IPS DF 19.7 (cell line): ENCODE data around the gene MACROH2A1.

ENCODE experiments used
- DNase-seq: peaks from one replicate; pipeline ENCODE4 v3.0.0-alpha.2; 2013; ENCODE audit warnings: low read depth, low spot score

Gene MACROH2A1

GRCh38 chr5:135356522-135357318 is 42.3 kb downstream of the MACROH2A1 start:
- DNase-seq: no peak

GRCh38 chr5:135355169-135355568 is 43.9 kb downstream of the MACROH2A1 start:
- DNase-seq: no peak

GRCh38 chr5:135353952-135354721 is 44.9 kb downstream of the MACROH2A1 start:
- no peak for DNase-seq

GRCh38 chr5:135350536-135350935 is 48.5 kb downstream of the MACROH2A1 start:
- no peak for DNase-seq

DNA sequence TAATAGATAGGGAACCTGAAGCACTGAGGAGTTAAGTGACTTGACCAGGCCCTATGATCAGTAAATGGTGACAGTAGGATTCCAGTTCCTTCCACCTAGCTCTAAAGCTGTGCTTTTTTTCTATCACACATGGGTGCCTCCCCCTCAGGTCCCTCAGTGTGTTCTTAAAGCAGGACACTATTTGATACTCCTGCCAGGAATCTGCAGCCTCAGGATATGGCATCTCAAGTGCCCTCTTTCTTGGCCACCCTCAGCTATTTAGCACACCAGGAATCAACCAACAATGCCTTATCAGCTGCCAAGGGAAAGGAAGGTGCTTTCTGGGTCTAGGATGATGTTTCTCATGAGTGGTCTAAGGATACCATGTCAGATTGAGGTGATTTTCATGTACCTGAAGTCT is 49.1 kb downstream of the MACROH2A1 start:
- DNase-seq: no peak

- DNase-seq: no peak
Measured at GRCh38 chr5:135349451-135349850, 49.6 kb downstream of the MACROH2A1 start.

GRCh38 chr5:135348918-135349317 is 50.1 kb downstream of the MACROH2A1 start:
- DNase-seq: no peak

DNA sequence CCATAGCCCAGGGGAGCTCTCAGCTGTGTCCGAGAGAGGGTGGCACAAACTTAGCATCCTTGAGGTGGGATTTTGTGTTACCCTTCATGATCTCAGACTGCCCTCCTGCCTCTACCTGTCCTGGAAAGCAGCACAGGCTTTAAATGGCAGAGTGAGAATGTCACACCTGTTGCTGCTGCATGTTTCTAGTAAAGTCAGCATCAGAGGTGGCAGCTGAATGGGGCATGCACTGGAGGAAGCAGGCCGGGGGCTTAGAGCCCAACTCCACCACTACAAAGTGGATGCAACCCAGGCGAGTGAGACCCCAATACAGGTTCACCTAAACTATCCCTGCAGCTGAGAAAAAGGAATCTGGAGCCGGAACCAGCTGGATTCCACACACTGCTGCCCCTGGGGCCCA is 51.6 kb downstream of the MACROH2A1 start:
- DNase-seq: no peak

- DNase-seq: no peak
Measured at GRCh38 chr5:135345956-135346731, 52.9 kb downstream of the MACROH2A1 start.

GRCh38 chr5:135344349-135344748 is 54.7 kb downstream of the MACROH2A1 start:
- no peak for DNase-seq

DNA sequence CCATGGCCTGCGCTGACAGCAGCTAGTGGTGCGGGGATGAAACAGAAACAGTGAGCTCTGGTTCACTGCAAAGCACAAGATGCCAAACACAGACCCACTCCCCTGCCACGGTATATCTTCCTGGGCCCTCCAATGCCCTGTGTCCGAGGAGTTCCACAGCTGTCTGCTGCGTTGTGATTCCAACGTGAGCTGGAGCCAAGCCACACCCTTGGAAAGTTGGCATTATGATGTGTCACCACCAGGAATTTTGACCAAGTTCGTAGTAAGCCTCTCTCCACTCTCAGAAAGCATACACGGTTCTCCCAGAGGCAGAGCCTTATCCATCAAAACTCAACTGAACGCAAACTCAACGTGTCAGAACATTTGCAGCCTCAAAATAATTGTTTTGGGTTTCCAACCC is 55.6 kb downstream of the MACROH2A1 start:
- DNase-seq: no peak

- no peak for DNase-seq
Measured at GRCh38 chr5:135342551-135342875, 56.5 kb downstream of the MACROH2A1 start.

GRCh38 chr5:135341696-135342550 is 57.1 kb downstream of the MACROH2A1 start:
- DNase-seq: no peak

- DNase-seq: no peak
Measured at GRCh38 chr5:135341016-135341666, 57.9 kb downstream of the MACROH2A1 start.

DNA sequence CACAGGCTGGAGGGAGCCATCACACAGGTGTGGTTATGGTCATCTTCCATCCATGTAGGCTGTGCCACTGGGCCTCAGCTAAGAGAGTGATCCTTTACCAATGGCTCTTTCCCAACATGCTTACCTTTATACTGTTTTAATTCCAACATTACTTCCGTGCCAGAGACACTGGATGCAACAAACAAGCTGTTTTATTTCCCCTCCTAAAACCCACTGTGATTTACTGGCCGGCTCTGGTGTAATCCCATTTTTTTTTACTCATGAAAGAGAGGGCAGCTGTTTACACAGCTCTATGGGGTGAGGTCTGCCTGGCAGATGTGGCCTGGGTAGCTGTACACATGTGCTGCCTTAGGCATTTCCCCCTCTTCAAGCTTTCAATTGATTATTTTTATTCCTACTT is 58.5 kb downstream of the MACROH2A1 start:
- DNase-seq: no peak

DNA sequence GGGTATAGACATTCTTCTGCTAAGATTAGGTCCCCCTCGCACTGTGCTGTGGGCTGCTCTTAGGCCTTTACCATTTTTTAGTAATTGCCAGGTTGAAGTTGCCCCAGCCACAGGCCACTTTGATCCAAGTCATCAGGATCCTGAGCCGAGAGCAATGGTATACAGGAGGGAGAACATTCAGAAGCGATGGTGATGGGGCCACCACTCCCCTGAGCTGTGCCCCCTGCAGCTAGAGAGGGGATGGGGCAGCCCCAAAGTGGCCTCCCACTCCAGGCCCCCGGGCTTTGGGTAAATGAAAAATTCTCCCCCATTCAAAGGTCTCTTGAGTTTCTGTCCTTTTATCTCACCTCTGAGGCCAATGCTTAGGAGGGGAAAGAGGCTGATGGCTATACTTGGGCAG is 59.4 kb downstream of the MACROH2A1 start:
- DNase-seq: no peak

- no peak for DNase-seq
Measured at GRCh38 chr5:135339189-135339588, 59.8 kb downstream of the MACROH2A1 start.

DNA sequence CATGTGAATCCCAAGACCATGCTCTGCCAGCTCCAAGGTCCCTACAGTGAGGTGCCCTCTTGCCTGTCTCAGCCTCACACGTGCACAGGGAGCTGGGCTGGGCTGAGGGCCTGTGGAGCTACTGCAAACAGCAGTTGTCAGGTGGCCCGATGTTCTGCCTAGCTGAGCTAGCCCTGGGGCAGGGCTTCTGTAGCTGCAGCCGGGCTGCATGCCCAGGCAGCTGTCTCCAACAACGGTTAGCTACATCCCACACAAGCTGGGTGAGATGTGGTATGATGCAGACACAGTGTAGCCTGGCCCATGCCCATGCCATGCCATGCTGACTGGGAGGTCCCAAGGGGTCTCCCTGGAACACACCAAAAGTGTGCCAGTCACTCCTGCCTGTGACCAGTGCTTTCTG is 62.0 kb downstream of the MACROH2A1 start:
- DNase-seq: no peak

DNA sequence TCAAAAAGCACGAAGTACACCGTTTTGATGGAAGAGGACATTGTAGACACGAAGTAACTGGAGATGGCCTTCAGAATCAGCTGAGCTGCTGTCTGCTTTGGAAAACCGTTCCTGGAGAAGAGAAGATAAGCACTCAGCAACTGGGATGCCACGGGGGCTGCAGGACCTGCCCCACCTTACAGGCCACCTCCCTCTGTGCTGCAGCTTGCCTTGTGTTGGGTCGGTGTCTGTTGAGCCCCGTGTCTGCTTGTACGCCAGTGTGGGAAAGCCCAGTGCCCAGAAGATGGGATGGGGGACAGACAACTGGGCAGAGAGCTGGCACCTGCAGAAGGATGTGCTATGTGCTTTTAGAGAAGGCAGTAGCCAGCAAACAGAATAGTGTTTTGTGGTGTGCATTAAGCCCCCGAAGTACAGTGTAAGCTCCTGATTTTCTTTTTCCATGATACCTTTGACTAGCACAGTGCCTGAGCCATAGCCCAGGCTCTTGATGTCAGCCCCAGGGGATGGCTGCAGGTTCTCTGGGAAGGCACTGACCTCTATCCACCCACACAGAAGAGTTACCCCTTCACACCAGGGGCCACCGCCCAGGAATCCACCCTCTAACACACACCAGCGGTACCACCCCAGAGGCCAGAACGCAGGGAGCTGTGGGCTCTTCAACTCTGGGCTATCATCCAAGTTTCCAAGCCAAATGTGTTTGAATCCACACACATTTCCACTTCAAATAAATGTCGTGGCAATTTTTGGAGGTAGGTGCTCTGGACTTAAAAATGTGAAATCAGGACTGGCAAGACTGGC is 63.8 kb downstream of the MACROH2A1 start:
- DNase-seq: no peak
